ENCODE measurements around the gene ERG28.

ERG28 gene

DNA sequence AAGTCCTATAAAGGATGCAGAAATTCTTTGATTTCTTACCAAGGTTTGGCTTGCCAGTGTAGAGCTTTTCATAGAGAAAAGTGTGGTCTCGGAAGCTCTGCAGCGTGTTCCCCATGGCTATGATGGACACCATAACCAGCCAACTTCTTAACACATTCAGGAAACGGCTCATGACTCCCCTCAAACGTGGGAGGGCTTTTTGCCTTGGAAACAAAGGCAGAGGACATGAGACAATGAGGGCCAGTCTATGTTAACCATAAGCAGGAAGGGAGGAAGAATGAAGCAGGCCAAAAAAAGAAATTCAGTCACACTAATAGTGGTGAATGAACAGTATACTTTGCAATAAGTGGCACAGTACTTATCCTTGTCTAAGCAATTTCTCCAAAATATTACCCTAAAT is 3.3 kb downstream of the ERG28 start:
- no peak for DNase-seq

DNA sequence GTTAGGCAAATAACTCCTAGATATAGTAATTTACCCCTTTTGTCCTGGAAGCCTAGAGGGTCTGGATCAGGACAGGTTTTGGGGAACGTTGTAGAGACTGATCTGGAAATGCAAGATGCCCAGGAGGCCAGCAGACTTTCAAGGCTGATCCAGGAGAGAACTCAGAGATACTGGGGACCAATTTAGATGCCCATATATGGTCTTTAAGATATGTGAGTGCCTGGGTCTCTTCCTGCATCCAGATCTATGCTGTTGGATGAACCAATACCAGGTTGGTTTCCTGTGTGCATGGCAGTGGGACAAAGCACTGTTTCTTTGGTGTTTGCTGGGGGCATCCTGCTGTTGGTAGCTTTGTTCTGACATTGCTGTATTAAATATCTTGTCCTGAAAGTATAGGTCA is 5.4 kb downstream of the ERG28 start:
- DNase-seq: no peak

DNA sequence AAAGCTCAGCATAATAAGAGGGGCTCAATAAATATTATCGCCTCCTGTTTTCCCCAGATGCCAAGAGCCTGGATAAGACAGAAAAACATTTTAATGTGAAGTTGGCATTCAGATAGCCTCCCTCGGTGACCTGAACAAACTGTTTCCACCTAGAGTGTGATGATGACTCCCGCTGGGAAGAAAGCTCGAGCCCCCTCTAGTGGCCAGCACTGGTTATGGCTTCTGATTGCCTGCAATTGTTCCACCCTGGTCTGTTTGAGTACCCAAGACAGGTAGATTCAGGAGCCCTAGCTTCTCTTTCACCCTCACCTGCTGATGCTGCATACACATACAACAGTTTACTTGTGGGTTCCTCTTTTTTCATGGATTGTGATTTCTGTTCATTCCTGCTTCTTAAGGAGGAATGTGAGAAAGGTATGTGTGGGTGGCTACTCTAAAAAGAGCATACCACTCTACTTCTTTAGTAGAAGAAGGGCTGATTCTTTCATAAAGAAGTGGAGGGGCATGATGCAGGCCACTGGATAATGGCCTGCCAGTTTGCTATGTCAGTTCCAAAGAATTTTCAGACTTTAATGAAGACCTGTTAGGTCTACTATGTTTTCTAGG is 6.4 kb downstream of the ERG28 start:
- DNase-seq: peak; percentile 12

DNA sequence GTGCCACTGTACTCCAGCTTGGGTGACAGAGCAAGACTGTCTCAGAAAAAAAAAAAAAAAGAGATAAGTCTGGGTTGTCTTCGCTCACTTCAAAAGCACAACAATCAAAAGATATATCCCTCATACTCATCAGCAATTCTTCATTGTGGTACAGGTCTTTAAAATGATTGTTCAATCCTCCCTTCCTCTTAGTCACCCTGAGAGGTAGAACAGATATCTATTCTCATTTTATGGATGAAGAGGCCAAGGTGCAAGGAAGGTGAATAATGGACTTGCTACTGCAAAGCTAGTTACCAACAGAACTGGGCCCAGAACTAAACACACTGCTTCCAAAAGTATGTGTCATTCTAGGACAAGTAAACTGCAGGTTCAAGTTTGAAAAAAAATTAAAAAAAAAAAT is 7.1 kb downstream of the ERG28 start:
- no peak for DNase-seq

DNA sequence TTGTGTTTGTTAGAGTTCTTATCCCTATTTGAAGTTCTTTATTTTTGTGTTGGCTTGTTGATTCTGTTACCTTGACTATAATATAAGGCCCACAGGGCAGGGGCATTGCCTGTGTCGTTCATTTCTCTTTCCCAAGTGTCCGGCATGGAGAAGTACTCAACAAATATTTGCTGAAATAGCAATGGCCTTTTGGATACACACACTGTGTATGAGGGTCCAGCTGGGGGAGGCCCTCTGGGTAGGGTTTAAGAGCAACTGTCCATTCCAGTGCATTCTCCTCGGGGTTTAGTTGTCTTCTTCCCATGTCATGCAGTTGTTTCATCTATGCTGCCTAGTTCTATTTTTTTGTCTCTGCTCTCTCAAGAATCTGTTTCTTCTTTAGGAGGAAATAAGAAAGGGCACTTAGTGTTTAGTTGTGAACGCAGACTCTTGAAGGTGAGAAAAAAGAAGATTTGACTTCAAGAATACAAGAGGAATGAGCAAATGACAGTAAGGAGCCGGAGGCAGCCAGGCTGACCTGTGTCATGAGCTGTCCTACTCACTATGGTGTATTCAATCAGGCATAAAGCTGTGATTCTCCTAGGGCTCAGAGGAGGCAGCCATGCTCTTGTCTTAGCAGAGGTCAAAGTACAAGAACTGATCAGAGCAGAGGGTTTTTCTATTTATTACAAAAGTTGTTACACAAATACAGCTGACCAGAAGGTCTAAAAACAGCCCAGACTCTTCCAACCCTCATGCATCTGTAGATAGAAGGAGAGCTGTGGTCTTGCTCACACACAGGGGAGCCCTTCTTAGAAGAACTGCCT is 10.2 kb downstream of the ERG28 start:
- DNase-seq: no peak

DNA sequence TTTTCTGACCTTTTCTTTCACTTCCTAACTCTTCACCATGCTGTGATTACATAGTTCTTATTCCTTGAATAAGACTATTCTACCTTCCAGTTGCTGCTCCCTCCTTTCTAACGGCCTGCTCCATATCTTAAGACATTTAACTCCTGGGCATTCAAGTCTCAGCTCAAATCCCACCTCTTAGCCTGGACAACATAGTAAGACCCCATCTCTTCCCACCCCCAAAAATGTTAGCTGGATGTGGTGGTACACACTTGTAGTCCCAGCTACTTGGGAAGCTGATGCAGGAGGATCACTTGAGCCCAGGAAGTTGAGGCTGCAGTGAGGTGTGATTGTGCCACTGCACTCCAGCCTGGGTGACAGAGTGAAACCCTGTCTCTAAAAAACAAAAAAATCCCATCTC is 10.9 kb downstream of the ERG28 start:
- no peak for DNase-seq

DNA sequence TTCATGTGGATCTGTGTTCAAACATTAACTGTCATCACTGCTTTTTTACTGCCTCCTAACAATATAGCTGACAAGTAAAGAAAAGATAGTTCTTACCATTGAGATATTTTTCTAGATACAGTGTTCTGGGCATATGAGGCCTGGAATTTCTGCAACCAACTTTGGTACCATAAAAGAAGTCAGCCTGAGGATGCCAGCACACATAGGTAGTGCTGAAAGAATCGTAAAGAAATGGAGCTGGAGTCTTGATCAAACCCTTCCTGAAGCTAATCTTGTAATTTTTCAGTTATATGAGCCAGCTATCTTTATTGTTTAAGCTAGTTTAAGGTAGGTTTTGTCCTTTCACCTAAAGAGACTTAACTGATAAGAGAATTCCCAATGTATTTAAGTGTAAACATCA is 11.3 kb downstream of the ERG28 start:
- no peak for DNase-seq

DNA sequence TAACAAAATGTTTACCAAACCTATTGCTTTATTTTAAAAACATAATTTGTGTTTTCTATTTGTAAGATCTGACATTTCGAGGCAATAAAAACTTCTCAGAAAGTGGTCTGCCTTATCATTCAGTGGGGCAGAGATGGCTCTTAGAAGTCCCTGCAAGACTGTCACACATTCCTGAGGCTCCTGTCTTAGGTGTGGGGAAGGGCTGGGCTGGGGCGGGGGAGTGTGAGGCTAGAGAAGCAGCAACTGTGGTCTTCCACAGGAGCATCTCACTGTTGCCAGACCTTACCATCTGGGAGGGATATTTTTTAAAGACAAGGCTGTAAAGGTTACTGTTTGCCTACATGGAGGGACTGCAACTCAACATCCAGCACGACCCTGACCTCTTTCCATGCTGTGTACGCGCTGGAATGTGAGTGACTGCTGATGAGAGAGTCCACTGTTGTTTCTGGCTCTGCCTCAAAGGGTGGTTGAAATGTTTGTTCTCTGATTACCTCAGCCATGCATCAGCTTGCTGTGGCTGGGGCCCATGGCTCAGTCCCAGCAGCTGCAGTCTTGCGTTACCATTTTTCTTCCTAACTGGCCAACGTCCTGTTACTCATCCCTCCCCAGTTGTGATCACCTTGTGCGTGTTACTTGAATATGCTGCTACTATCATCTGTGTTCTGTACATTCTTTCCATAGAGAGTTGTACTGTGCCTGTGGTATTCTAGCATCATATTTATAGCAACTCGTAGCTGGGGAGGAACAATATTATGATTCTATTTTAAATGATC is 12.4 kb downstream of the ERG28 start:
- no peak for DNase-seq

DNA sequence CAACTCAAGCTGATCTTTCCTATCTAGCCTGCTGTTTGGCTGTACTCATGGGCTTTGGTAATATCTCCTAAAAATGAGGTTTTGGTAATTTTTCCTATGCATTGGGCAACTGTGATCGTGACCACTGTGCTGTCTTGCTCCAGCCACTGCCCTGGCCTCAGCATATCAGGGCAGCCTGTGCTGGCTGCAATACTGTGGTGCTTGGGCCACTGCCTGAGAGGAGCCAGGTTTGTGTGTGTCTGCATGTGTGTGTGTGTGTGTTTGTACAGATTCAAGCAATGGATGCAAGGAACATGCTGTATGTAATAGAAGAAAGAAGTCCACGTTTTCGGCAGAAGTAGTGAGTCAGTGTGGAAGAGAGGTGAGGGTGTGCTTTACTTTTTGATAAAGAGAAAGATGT is 13.0 kb downstream of the ERG28 start:
- no peak for DNase-seq

DNA sequence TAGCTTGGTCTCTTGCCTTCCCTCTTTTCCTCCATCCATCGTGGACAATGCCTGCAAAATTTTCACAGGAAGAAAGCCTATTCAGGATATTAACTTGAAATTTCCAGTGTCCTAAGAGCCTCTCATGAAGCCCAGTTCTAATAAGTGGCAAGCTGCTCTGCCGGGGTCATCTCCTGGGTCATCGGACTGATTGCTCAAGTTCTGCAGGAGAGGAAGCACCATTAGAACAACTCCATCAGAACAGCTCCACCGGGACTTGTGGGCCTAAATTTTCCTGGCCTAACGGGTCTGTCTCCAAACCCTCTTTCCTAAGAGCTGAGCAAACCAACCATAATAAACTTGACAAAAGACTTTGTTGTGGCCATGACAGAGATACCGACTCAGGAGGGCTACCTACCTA is 13.9 kb downstream of the ERG28 start:
- DNase-seq: no peak

DNA sequence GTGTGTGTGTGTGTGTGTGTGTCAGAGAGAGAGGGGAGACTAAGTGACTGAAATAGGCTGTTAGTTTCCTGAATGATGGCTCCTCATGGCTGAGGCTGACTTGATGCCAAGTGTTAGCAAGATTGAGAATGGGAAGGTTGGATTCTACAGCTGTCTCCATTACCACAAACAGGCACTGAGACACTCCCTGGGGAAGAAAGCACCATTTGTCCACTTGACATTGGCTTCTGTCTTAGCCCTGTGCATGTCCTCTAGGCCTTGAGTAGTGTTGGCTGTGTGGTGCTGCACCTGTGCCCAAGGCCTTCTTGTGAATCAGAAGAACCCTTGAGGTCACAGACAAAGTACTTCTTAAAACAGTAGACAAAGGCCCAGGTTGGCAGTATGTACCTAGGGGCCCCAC is 15.6 kb downstream of the ERG28 start:
- no peak for DNase-seq

DNA sequence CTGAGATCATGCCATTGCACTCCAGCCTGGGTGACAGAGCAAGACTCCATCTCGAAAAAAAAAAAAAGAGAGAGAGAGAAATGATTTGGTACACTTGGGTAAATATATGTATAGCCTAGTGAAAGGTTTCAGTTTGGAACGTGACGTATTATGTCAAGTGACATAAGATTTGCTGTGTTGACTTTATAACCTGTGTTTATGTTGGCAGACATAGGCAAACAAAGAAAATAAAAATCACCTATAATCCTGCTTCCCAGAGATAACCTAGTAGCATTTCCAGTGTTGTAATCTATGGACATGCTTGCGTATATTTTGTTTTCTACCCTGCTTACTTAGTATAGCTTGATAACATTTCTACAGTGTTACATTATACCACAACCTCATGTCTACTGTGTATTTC is 16.7 kb downstream of the ERG28 start:
- DNase-seq: no peak

DNA sequence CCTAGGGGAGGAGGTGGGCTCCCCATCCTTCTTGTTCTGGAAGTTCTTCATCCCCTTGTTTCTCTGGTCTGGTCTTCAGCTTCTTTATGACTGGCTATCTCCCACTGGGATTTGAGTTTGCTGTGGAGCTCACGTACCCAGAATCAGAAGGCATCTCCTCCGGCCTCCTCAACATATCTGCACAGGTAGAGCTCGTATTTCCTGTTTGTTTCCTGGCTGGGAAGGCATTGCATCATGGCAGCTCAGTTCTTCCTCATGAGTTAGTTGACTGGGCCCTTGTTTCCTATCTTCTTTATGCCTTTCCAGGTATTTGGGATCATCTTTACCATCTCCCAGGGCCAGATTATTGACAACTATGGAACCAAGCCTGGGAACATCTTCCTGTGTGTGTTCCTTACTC is 19.8 kb downstream of the ERG28 start:
- no peak for DNase-seq

DNA sequence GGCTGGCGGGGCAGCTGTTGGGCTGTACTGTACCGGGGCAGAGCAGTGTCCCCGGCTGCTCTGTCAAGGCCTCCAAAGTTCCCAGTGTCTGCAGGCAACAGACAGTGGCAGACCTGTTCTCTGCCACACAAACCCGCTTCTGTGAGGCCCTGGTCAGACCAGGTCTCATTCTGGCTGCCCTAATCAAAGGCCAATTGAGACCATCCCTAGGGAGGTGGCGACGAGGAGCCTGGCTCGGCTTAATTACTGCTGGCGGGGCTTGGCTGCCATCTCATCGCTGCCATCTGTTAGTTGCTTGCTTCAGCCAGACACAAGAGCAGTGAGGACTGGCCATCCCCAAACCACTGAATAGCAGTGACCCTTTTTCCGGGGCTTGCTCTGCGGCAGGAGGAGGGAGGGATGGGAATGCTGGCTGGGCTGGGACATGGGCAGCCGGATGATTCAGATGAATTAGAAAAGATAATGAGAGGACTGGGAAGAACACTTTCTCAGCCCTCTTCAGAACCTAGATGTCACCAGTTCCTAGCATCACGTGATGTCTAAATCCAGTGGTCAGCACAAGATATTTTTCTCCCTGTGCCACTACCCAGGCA is 24.5 kb downstream of the ERG28 start:
- DNase-seq: peak; percentile 32

DNA sequence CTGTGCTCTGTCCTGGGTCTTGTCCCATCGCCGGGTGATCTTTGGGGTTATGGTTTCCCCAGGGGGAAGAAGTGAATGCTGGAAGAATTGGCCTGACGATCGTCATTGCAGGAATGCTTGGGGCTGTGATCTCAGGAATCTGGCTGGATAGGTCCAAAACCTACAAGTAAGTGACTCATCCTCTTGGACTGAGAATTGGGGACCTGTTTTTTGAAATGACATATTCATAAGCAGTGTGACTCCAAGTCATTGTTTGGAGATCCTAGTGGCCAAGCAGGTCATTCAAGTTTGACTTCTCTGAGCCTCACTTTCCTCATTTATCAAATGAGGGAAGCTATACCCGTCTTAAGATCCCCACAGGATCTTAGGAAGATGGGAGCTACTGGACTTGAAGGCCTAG is 25.8 kb downstream of the ERG28 start:
- no peak for DNase-seq

DNA sequence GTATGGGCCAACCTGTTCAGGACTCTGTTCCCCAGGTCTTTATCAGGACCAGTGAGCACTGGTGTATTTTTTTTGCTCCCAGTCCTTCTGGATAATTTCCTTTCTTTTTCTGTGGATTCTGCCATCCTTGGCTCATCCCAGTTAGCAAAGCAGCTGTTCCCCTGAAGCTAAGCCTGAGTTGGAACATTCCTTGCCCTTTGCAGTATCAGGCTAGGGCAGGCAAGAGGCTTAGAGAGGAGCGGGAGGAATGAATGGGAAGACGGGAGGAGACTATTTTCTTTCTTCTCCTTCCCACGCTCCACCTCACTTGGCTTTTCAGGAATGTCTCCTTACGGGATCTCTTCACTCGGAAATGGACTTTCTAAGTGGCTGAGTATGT is 29.2 kb downstream of the ERG28 start:
- no peak for DNase-seq

DNA sequence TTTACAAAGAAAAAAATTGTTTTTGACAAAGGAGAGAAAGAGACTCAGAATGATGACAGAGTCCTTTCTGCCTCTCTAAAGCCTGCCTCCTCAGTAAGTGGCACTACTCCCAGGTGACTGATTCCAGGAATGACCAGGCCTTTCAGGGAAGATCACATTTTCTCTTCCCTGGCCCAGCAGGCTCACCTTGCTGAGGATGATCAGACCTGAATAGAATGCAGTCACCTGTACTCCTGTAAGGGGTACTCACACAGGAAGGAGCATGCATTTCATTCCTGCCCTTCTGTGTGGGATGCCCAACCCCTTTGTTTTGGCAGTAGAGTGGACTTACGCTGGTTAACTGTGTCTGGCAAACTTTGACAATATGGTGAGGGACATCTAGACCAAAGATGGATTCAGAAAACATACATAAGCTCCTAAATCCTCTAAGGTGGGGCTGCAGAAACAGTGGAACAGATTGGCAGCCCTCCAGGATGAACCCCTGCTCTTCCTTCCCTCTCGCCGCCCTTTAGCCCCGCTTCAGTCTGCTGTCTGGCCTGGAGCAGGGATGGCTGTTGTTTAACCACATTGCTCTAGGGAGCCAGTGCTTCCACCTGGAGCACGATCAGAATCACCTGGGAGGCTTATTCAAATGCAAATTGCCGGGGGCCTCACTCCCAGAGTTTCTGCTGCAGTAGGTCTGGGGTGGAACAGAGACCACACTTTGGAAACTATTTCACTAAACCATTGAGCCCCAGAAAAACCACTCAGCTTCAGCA is 29.8 kb downstream of the ERG28 start:
- DNase-seq: peak; percentile 21

DNA sequence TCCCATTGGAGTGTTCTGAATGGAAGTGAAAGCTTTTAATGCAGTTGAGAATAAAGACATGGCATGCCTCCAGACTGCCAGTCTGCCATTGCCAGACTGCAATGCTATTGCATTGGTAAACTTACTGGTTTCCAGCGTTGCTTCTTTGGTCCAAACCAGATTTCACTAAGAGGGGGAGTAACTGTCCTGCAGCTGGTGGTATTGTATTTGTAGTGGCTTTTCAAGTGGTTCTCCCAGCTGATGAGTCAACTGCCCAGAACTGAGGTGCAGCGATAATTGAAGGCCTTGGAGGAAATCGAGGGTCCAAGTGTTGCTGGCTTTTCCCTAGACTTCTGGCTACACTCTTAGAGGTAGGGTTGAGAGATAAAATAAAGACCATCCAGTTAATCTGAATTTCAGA is 31.9 kb downstream of the ERG28 start:
- DNase-seq: no peak

DNA sequence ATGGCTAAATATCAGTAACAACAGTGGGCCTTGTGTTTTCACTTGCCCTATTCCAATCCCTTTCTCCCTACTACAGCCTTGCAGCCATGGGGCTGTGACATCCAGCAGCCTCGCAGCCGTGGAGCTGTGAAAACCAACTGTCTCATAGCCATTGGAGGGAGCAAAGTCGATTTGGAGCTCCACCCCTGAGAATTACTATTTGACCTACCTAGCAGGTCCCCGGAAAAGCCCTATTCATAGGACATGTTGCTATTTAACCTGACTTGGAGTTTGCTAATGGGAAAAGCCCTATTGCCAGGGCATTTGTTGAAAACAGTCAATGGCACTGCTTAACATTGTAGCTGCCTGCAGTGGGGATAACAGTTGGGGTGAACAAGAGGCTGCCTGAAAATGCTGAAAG is 33.3 kb downstream of the ERG28 start:
- DNase-seq: no peak

DNA sequence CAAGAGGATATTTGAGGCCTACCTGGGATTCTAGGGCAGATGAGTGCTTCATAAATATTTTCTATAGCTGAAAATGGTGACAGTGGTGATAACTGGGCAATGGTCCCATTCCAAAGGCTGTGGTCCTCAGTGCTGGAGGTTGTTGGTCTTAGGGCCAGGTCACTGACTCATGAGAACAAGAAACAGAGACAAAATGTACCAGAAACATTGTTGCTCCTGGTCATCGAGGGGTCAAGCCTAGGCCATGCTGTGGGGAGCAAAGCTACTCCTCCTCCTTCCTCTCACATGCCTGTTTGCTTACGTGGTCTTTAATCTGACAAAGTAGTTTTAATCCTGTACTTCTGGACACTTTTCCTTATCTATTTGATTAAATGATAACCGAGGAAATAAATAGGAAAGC is 33.8 kb downstream of the ERG28 start:
- DNase-seq: no peak

DNA sequence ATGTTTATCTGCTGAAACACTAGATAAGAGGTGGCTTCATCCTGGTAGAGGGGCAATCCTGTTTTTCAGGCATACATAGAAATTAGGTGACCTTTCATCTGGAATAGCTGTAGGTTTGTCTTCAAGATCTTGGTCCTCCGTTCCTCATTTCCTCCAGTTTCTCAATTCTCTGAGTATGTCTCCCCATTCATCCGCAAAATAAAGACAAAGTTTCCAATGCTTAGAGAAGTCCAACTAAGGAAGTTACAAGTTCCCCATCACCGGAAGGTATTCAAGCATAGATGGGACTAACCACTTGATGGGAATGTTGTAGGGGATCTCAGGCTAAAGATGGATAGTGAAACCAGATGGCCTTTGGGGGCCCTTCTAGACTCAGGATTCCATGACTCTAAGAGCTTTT is 34.3 kb downstream of the ERG28 start:
- DNase-seq: no peak

DNA sequence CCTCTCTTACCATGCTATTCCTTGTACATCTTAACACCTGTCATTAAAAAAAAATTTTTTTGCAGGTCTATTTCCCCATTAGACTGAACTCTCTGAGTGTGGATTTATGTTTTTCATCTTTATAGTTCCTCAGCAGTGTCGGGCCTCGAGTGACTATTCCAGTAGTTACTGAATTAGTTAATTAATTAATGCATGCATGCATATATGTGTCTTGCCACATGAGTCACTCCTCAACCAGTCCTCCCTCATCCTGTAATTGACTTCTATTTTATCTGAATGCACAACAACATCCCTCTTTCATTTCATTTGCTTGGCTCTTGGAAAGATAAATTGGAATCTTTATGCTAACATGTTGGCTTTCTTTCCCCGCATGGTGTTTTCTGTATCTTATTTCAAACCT is 35.6 kb downstream of the ERG28 start:
- no peak for DNase-seq

DNA sequence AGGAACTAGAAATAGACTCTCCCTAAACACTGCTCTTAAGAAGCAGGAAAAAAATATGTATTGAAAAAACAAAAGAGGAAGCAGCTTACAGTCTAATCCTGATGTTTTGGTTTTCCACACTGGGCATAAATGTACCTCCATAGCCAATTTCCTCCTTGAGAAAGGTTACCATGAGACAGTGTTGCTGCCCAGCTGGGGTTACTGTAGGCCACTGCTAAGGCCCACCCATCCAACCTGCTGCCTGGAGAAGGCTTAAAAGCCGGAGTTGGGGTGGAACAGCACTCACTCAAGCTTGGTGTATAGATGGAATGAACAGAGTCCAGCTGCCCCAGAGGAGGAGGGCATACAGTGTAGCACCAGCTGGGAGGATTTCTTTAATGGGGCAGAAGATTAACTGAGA is 41.1 kb downstream of the ERG28 start:
- no peak for DNase-seq

All from DMS153 (cell line).